Mesenchymal stem cell (in vitro differentiated cells and primary cell): ENCODE measurements around the gene RPP25L.

Source experiments
- DNase-seq: peaks from one replicate; pipeline ENCODE4 v3.0.0-alpha.2; 2013
- H2AFZ ChIP-seq: one replicate; pipeline ENCODE4 v1.6.1; 2013; ENCODE audit warnings: low read depth, mild to moderate bottlenecking, control low read depth, inconsistent platforms, low read length, moderate library complexity
- H2AK5ac ChIP-seq: 2 replicates; pipeline ENCODE4 v1.6.1; 2013; ENCODE audit warnings: low read length, moderate library complexity, mild to moderate bottlenecking, inconsistent platforms; ENCODE audit not compliant: severe bottlenecking
- H2BK120ac ChIP-seq: one replicate; pipeline ENCODE4 v1.6.1; 2013; ENCODE audit warnings: low read depth, mild to moderate bottlenecking, inconsistent platforms, low read length, moderate library complexity
- H2BK12ac ChIP-seq, 2 experiments: one replicate each; pipeline ENCODE4 v1.6.1; 2013; ENCODE audit warnings: inconsistent platforms in 2 of 2, low read length in 2 of 2, mild to moderate bottlenecking in 2 of 2, moderate library complexity in 2 of 2, control low read depth in 1 of 2
- H2BK15ac ChIP-seq: one replicate; pipeline ENCODE4 v1.6.1; 2013; ENCODE audit warnings: mild to moderate bottlenecking, low read depth, inconsistent platforms; ENCODE audit not compliant: poor library complexity, severe bottlenecking
- H2BK5ac ChIP-seq: 2 replicates; pipeline ENCODE4 v1.6.1; 2013; ENCODE audit warnings: low read depth, mild to moderate bottlenecking, low read length, control low read depth, inconsistent platforms; ENCODE audit not compliant: poor library complexity, severe bottlenecking
- H3K14ac ChIP-seq, 2 experiments: one replicate each; pipeline ENCODE4 v1.6.1; 2013; ENCODE audit warnings: inconsistent platforms in 2 of 2, low read length in 2 of 2, control low read depth in 1 of 2, mild to moderate bottlenecking in 1 of 2, moderate library complexity in 1 of 2
- H3K18ac ChIP-seq, 2 experiments: one replicate each; pipeline ENCODE4 v1.6.1; 2013; ENCODE audit warnings: inconsistent platforms in 2 of 2, low read length in 2 of 2, control low read depth in 1 of 2, low read depth in 1 of 2, mild to moderate bottlenecking in 1 of 2
- H3K23ac ChIP-seq, 2 experiments: one replicate each; pipeline ENCODE4 v1.6.1; 2013; ENCODE audit warnings: inconsistent platforms in 2 of 2, low read length in 2 of 2, mild to moderate bottlenecking in 2 of 2, moderate library complexity in 2 of 2, control low read depth in 1 of 2
- H3K27ac ChIP-seq: 2 replicates; pipeline ENCODE4 v1.5.1; 2013; ENCODE audit warnings: mild to moderate bottlenecking, moderate library complexity, low read length, control low read depth, inconsistent platforms; ENCODE audit not compliant: poor library complexity, severe bottlenecking
- H3K27me3 ChIP-seq, 2 experiments: 2 replicates each; pipeline versions ENCODE4 v1.6.1 to v1.7.0; 2013; ENCODE audit warnings: low read length in 2 of 2, mild to moderate bottlenecking in 2 of 2, moderate library complexity in 2 of 2, control low read depth in 1 of 2, inconsistent platforms in 1 of 2; ENCODE audit not compliant: control insufficient read depth in 1 of 2, insufficient read depth in 1 of 2
- H3K36me3 ChIP-seq, 2 experiments: 2 replicates each; pipeline versions ENCODE4 v1.6.1 to v1.7.0; 2013; ENCODE audit warnings: low read length in 2 of 2, control low read depth in 1 of 2, inconsistent platforms in 1 of 2, low read depth in 1 of 2, mild to moderate bottlenecking in 1 of 2; ENCODE audit not compliant: insufficient read depth in 2 of 2, control insufficient read depth in 1 of 2
- H3K4ac ChIP-seq, 2 experiments: one replicate each; pipeline ENCODE4 v1.6.1; 2013; ENCODE audit warnings: inconsistent platforms in 2 of 2, low read length in 2 of 2, mild to moderate bottlenecking in 2 of 2, moderate library complexity in 2 of 2, control low read depth in 1 of 2, low read depth in 1 of 2
- H3K4me1 ChIP-seq: 2 replicates; pipeline ENCODE4 v1.6.1; 2013; ENCODE audit warnings: low read depth, low read length, control low read depth; ENCODE audit not compliant: control insufficient read depth, insufficient read depth
- H3K4me2 ChIP-seq: 2 replicates; pipeline ENCODE4 v1.6.1; 2013; ENCODE audit warnings: low read length, mild to moderate bottlenecking, inconsistent platforms; ENCODE audit not compliant: poor library complexity, severe bottlenecking
- H3K4me3 ChIP-seq, 2 experiments: 2 replicates each; pipeline versions ENCODE4 v1.5.1 to v1.7.0; 2013; ENCODE audit warnings: low read length in 2 of 2, mild to moderate bottlenecking in 2 of 2, control low read depth in 1 of 2, low read depth in 1 of 2; ENCODE audit not compliant: insufficient read depth in 1 of 2
- H3K79me1 ChIP-seq: replicated peaks from 2 replicates; pipeline ENCODE4 v1.6.1; 2013; ENCODE audit warnings: mild to moderate bottlenecking, control low read depth, low read length, inconsistent platforms; ENCODE audit not compliant: poor library complexity, severe bottlenecking
- H3K9ac ChIP-seq: 2 replicates; pipeline ENCODE4 v1.7.0; 2013; ENCODE audit warnings: mild to moderate bottlenecking, low read length, moderate library complexity
- H3K9me3 ChIP-seq: 2 replicates; pipeline ENCODE4 v1.7.0; 2013; ENCODE audit warnings: mild to moderate bottlenecking, low read length; ENCODE audit not compliant: control insufficient read depth
- H4K8ac ChIP-seq: one replicate; pipeline ENCODE4 v1.6.1; 2013; ENCODE audit warnings: inconsistent platforms, mild to moderate bottlenecking, low read length, moderate library complexity
- H4K91ac ChIP-seq: one replicate; pipeline ENCODE4 v1.6.1; 2013; ENCODE audit warnings: mild to moderate bottlenecking, low read length, inconsistent platforms
- WGBS: methylation state at CpG from one replicate; pipeline ENCODE4 v1.1.7; 2013; ENCODE audit warnings: mixed read lengths; 5-methylcytosine and 5-hydroxymethylcytosine counted together

RPP25L gene

GRCh38 chr9:34572628-34573027 is 39.3 kb downstream of the RPP25L start:
- H3K79me1 ChIP-seq, result no peaks in the 10 kb centered on the region
- no peak overlapping the region for H3K9ac ChIP-seq
- WGBS, result 92% methylated on average over 6 of the region's 6 CpGs
- H3K27ac ChIP-seq, result no peak overlapping the region
- no peak overlapping the region for H3K18ac ChIP-seq
- H2AK5ac ChIP-seq, result no peak overlapping the region
- H2BK15ac ChIP-seq, result no peak overlapping the region
- no peak overlapping the region for H2AFZ ChIP-seq
- no peak overlapping the region for H3K4ac ChIP-seq
- no peak overlapping the region for H3K14ac ChIP-seq
- H4K8ac ChIP-seq, result no peak overlapping the region
- H2BK120ac ChIP-seq, result no peak overlapping the region
- H3K4me2 ChIP-seq, result no peak overlapping the region
- H3K4me1 ChIP-seq, result peaks cover 2% of the 10 kb centered on the region
- no peak overlapping the region for H2BK5ac ChIP-seq
- no peak overlapping the region for H3K4me3 ChIP-seq
- H2BK12ac ChIP-seq, result no peak overlapping the region
- H3K23ac ChIP-seq, result no peak overlapping the region
- DNase-seq, result no peak
- H4K91ac ChIP-seq, result no peak overlapping the region
- peaks cover 48 to 96% of the 10 kb centered on the region in 2 experiments for H3K27me3 ChIP-seq
- no peaks in the 10 kb centered on the region for H3K9me3 ChIP-seq
- H3K36me3 ChIP-seq, result no peaks in the 10 kb centered on the region

GRCh38 chr9:34572092-34572491 is 39.8 kb downstream of the RPP25L start:
- H4K91ac ChIP-seq, result no peak overlapping the region
- H3K4ac ChIP-seq, result no peak overlapping the region
- H3K9ac ChIP-seq, result no peak overlapping the region
- H2BK12ac ChIP-seq, result no peak overlapping the region
- no peak overlapping the region for H2AFZ ChIP-seq
- no peaks in the 10 kb centered on the region for H3K4me1 ChIP-seq
- no peak overlapping the region for H2BK15ac ChIP-seq
- H2BK120ac ChIP-seq, result no peak overlapping the region
- H3K9me3 ChIP-seq, result no peaks in the 10 kb centered on the region
- peaks cover 49 to 96% of the 10 kb centered on the region in 2 experiments for H3K27me3 ChIP-seq
- no peak overlapping the region for H3K4me2 ChIP-seq
- no peak overlapping the region for H3K4me3 ChIP-seq
- H3K14ac ChIP-seq, result no peak overlapping the region
- H4K8ac ChIP-seq, result no peak overlapping the region
- H2BK5ac ChIP-seq, result no peak overlapping the region
- H3K79me1 ChIP-seq, result no peaks in the 10 kb centered on the region
- no peak for DNase-seq
- no peak overlapping the region for H3K27ac ChIP-seq
- H3K23ac ChIP-seq, result no peak overlapping the region
- no peaks in the 10 kb centered on the region for H3K36me3 ChIP-seq
- H3K18ac ChIP-seq, result no peak overlapping the region
- no peak overlapping the region for H2AK5ac ChIP-seq

- Histone ChIP-seq H3K27me3 (peaks cover 49 to 96% of the 10 kb centered on the region in 2 experiments), H3K9ac (no peak overlapping the region), H2BK12ac (no peak overlapping the region), H3K79me1 (no peaks in the 10 kb centered on the region), H2AK5ac (no peak overlapping the region), H4K8ac (no peak overlapping the region), H3K23ac (no peak overlapping the region), H3K4me2 (no peak overlapping the region), H3K4ac (no peak overlapping the region), H3K27ac (no peak overlapping the region), H3K4me3 (no peak overlapping the region), H2BK120ac (no peak overlapping the region), H4K91ac (no peak overlapping the region), H3K36me3 (no peaks in the 10 kb centered on the region), H3K9me3 (no peaks in the 10 kb centered on the region), H2BK5ac (no peak overlapping the region), H3K14ac (peak overlapping the region in 1 of 2 experiments; percentile 75), H2BK15ac (no peak overlapping the region), H2AFZ (no peak overlapping the region), H3K18ac (no peak overlapping the region), H3K4me1 (no peaks in the 10 kb centered on the region)
- no peak for DNase-seq
- WGBS, result 70% methylated on average over 7 of the region's 12 CpGs
Measured at GRCh38 chr9:34571481-34571810, 40.5 kb downstream of the RPP25L start.

GRCh38 chr9:34570809-34571480 is 41.0 kb downstream of the RPP25L start:
- Histone ChIP-seq H3K9me3 (no peaks in the 10 kb centered on the region), H2AK5ac (no peak overlapping the region), H3K4me1 (no peaks in the 10 kb centered on the region), H3K36me3 (no peaks in the 10 kb centered on the region), H2BK15ac (no peak overlapping the region), H3K14ac (peak overlapping the region in 1 of 2 experiments; percentile 75), H3K9ac (peak overlapping the region; percentile 25), H3K4ac (no peak overlapping the region), H2BK5ac (no peak overlapping the region), H2BK12ac (no peak overlapping the region), H3K27me3 (peaks cover 47 to 96% of the 10 kb centered on the region in 2 experiments), H3K4me2 (no peak overlapping the region), H2AFZ (no peak overlapping the region), H3K79me1 (no peaks in the 10 kb centered on the region), H3K18ac (no peak overlapping the region), H3K23ac (no peak overlapping the region), H3K27ac (no peak overlapping the region), H3K4me3 (peak overlapping the region in 1 of 2 experiments; percentile 16), H4K8ac (no peak overlapping the region), H4K91ac (no peak overlapping the region), H2BK120ac (no peak overlapping the region)
- DNase-seq, result no peak
- 69% methylated on average over 3 of the region's 7 CpGs for WGBS
